Parathyroid adenoma (tissue), 2 donors: ENCODE measurements around the gene POLR3H.

Source experiments
- H2AFZ ChIP-seq: fragments of 300-600 bp; sonication (generic); one replicate; pipeline ENCODE4 v1.7.0; 2017; ENCODE audit warnings: antibody characterized with exemption, mild to moderate bottlenecking
- H3K27ac ChIP-seq: fragments of 300-600 bp; sonication (generic); one replicate; pipeline ENCODE4 v1.7.0; 2017
- H3K27me3 ChIP-seq: fragments of 300-600 bp; sonication (generic); one replicate; pipeline ENCODE4 v1.7.0; 2017; ENCODE audit warnings: low read length; ENCODE audit not compliant: control insufficient read depth, insufficient read depth
- H3K36me3 ChIP-seq: fragments of 300-600 bp; sonication (generic); one replicate; pipeline ENCODE4 v1.7.0; 2017; ENCODE audit warnings: low read length; ENCODE audit not compliant: control insufficient read depth, insufficient read depth
- H3K4me1 ChIP-seq: fragments of 300-600 bp; sonication (generic); one replicate; pipeline ENCODE4 v1.7.0; 2017; ENCODE audit warnings: control low read depth
- H3K4me2 ChIP-seq: fragments of 300-600 bp; sonication (generic); one replicate; pipeline ENCODE4 v1.7.0; 2017; ENCODE audit warnings: low read length
- H3K4me3 ChIP-seq: fragments of 300-600 bp; sonication (generic); one replicate; pipeline ENCODE4 v1.7.0; 2017; ENCODE audit warnings: low read depth, low read length
- H3K79me2 ChIP-seq: fragments of 300-600 bp; sonication (generic); one replicate; pipeline ENCODE4 v1.7.0; 2017; ENCODE audit warnings: control low read depth
- H3K9ac ChIP-seq: fragments of 300-600 bp; sonication (generic); one replicate; pipeline ENCODE4 v1.7.0; 2017; ENCODE audit warnings: mild to moderate bottlenecking
- H3K9me3 ChIP-seq: fragments of 300-600 bp; sonication (generic); one replicate; pipeline ENCODE4 v1.7.0; 2017; ENCODE audit warnings: low read length; ENCODE audit not compliant: control insufficient read depth
- CTCF ChIP-seq: fragments of 300-600 bp; sonication (generic); IDR thresholded peaks from one replicate; pipeline ENCODE4 v1.7.0; 2017; ENCODE audit warnings: antibody characterized with exemption, mild to moderate bottlenecking
- donor health status: primary hyperparathyroidism.

POLR3H gene

GRCh38 chr22:41551877-41552582 is 7.8 kb upstream of the POLR3H start:
- H3K4me1 ChIP-seq: no peaks in the 10 kb centered on the region
- H3K79me2 ChIP-seq: no peaks in the 10 kb centered on the region
- H3K27me3 ChIP-seq: no peaks in the 10 kb centered on the region
- TF ChIP-seq CTCF: no peak
- no peak overlapping the region for H3K27ac ChIP-seq
- H3K9ac ChIP-seq: no peak overlapping the region
- no peaks in the 10 kb centered on the region for H3K36me3 ChIP-seq
- no peaks in the 10 kb centered on the region for H3K9me3 ChIP-seq
- H3K4me2 ChIP-seq: no peak overlapping the region
- no peak overlapping the region for H2AFZ ChIP-seq
- no peak overlapping the region for H3K4me3 ChIP-seq

- H3K4me3 ChIP-seq: no peak overlapping the region
- H3K27me3 ChIP-seq: no peaks in the 10 kb centered on the region
- H2AFZ ChIP-seq: no peak overlapping the region
- no peak overlapping the region for H3K4me2 ChIP-seq
- H3K9ac ChIP-seq: no peak overlapping the region
- no peak overlapping the region for H3K27ac ChIP-seq
- no peaks in the 10 kb centered on the region for H3K79me2 ChIP-seq
- TF ChIP-seq CTCF: no peak
- H3K36me3 ChIP-seq: no peaks in the 10 kb centered on the region
- no peaks in the 10 kb centered on the region for H3K4me1 ChIP-seq
- no peaks in the 10 kb centered on the region for H3K9me3 ChIP-seq
Observed at GRCh38 chr22:41550952-41551491, 6.8 kb upstream of the POLR3H start.

GRCh38 chr22:41548830-41549211 is 4.6 kb upstream of the POLR3H start:
- Histone ChIP-seq H3K27me3 (no peaks in the 10 kb centered on the region), H3K9ac (no peak overlapping the region), H3K4me2 (no peak overlapping the region), H3K4me1 (no peaks in the 10 kb centered on the region), H3K9me3 (no peaks in the 10 kb centered on the region), H2AFZ (no peak overlapping the region), H3K4me3 (no peak overlapping the region), H3K27ac (no peak overlapping the region), H3K36me3 (no peaks in the 10 kb centered on the region), H3K79me2 (peaks cover 3% of the 10 kb centered on the region)
- TF ChIP-seq CTCF: no peak

- H3K79me2 ChIP-seq: peaks cover 3% of the 10 kb centered on the region
- no peaks in the 10 kb centered on the region for H3K4me1 ChIP-seq
- H3K27ac ChIP-seq: peak overlapping the region; percentile 75
- H2AFZ ChIP-seq: peak overlapping the region; percentile 88
- no peak for TF ChIP-seq CTCF
- peak overlapping the region; percentile 91 for H3K4me3 ChIP-seq
- no peaks in the 10 kb centered on the region for H3K27me3 ChIP-seq
- H3K36me3 ChIP-seq: no peaks in the 10 kb centered on the region
- peak overlapping the region; percentile 99 for H3K4me2 ChIP-seq
- H3K9me3 ChIP-seq: no peaks in the 10 kb centered on the region
- no peak overlapping the region for H3K9ac ChIP-seq
Observed at GRCh38 chr22:41544671-41545476, 604 bp upstream of the POLR3H start.
